ENCODE results near the gene IGSF3. TPM values are rescaled to one million over a fixed set of nuclear protein-coding genes. Genes with fewer than 3 reads are reported as not detected.
A peak's percentile ranks its signal among the peaks of the same experiment; 100 is the strongest.

IGSF3 gene
- polyA plus RNA-seq, 1 experiment, result 0.15 TPM

GRCh38 chr1:116694524-116694923 is 27.0 kb upstream of the IGSF3 start:
- ChIA-PET CTCF (interaction anchor here (1.3 kb wide), 1 partner anchor 28 kb away, joined by 3 read pairs; no protein-coding TSS in a partner anchor), POLR2A (no interaction called here)
- DNase-seq (ENCODE audit: low read depth), result no peak
- TF ChIP-seq CTCF (IDR thresholded peaks at IDR 0.05; ENCODE audit: insufficient read depth, low read depth, low read length), result no peak
- Histone ChIP-seq H3K36me3 (ENCODE audit: control insufficient read depth, insufficient read depth, low read length) (no peaks in the 10 kb centered on the region), H3K4me3 (ENCODE audit: low read depth, low read length) (no peak overlapping the region), H3K27me3 (ENCODE audit: control insufficient read depth, insufficient read depth, low read length) (no peaks in the 10 kb centered on the region)

- Histone ChIP-seq H3K36me3 (ENCODE audit: control insufficient read depth, insufficient read depth, low read length) (no peaks in the 10 kb centered on the region), H3K27me3 (ENCODE audit: control insufficient read depth, insufficient read depth, low read length) (no peaks in the 10 kb centered on the region), H3K4me3 (ENCODE audit: low read depth, low read length) (no peak overlapping the region)
- peak; percentile 4 for DNase-seq (ENCODE audit: low read depth)
- ChIA-PET POLR2A (no interaction called here), CTCF (interaction anchor here (0.9 to 1.3 kb wide), 2 partner anchors 29 to 31 kb away, joined by 3 read pairs; no protein-coding TSS in a partner anchor)
- TF ChIP-seq CTCF (IDR thresholded peaks at IDR 0.05; ENCODE audit: insufficient read depth, low read depth, low read length), result no peak
Measured at GRCh38 chr1:116693759-116694480, 26.4 kb upstream of the IGSF3 start.

- H3K36me3 ChIP-seq (ENCODE audit: control insufficient read depth, insufficient read depth, low read length), result no peaks in the 10 kb centered on the region
- ChIA-PET CTCF (interaction anchor here (2.1 kb wide), 1 partner anchor 21 kb away, joined by 4 read pairs; no protein-coding TSS in a partner anchor), POLR2A (no interaction called here)
- no peak overlapping the region for H3K4me3 ChIP-seq (ENCODE audit: low read depth, low read length)
- no peaks in the 10 kb centered on the region for H3K27me3 ChIP-seq (ENCODE audit: control insufficient read depth, insufficient read depth, low read length)
- DNase-seq (ENCODE audit: low read depth), result no peak
- TF ChIP-seq CTCF (IDR thresholded peaks at IDR 0.05; ENCODE audit: insufficient read depth, low read depth, low read length), result no peak
Measured at GRCh38 chr1:116692879-116693278, 25.3 kb upstream of the IGSF3 start.

GRCh38 chr1:116690849-116691406 is 23.4 kb upstream of the IGSF3 start:
- ChIA-PET POLR2A (no interaction called here), CTCF (interaction anchor here (0.7 to 2.1 kb wide), 2 partner anchors 11 to 19 kb away, joined by 3 to 4 read pairs; no protein-coding TSS in a partner anchor)
- no peak overlapping the region for H3K4me3 ChIP-seq (ENCODE audit: low read depth, low read length)
- no peaks in the 10 kb centered on the region for H3K36me3 ChIP-seq (ENCODE audit: control insufficient read depth, insufficient read depth, low read length)
- TF ChIP-seq CTCF (IDR thresholded peaks at IDR 0.05; ENCODE audit: insufficient read depth, low read depth, low read length), result no peak
- no peaks in the 10 kb centered on the region for H3K27me3 ChIP-seq (ENCODE audit: control insufficient read depth, insufficient read depth, low read length)
- no peak for DNase-seq (ENCODE audit: low read depth)

GRCh38 chr1:116690396-116690848 is 22.9 kb upstream of the IGSF3 start:
- CTCF ChIA-PET, result interaction anchor here (0.7 kb wide), 1 partner anchor 11 kb away, joined by 3 read pairs; no protein-coding TSS in a partner anchor
- H3K27me3 ChIP-seq (ENCODE audit: control insufficient read depth, insufficient read depth, low read length), result no peaks in the 10 kb centered on the region
- POLR2A ChIA-PET, result no interaction called here
- no peak for TF ChIP-seq CTCF (IDR thresholded peaks at IDR 0.05; ENCODE audit: insufficient read depth, low read depth, low read length)
- no peak for DNase-seq (ENCODE audit: low read depth)
- H3K4me3 ChIP-seq (ENCODE audit: low read depth, low read length), result no peak overlapping the region
- no peaks in the 10 kb centered on the region for H3K36me3 ChIP-seq (ENCODE audit: control insufficient read depth, insufficient read depth, low read length)
